HG02938 (cell line): ENCODE results near the gene CELSR2.
"Not testable (repeated sequence)": the region's sequence is repeated elsewhere in the genome, so short reads cannot be mapped to it uniquely, and the experiment has no call there.

ENCODE experiments used
- ATAC-seq: cut with Tn5 transposase; IDR thresholded peaks from one replicate; pipeline ENCODE4 v1.9.1; 2021; ENCODE audit warnings: mild to moderate bottlenecking, moderate library complexity; ENCODE audit not compliant: unreplicated experiment

The CELSR2 gene, protein sequence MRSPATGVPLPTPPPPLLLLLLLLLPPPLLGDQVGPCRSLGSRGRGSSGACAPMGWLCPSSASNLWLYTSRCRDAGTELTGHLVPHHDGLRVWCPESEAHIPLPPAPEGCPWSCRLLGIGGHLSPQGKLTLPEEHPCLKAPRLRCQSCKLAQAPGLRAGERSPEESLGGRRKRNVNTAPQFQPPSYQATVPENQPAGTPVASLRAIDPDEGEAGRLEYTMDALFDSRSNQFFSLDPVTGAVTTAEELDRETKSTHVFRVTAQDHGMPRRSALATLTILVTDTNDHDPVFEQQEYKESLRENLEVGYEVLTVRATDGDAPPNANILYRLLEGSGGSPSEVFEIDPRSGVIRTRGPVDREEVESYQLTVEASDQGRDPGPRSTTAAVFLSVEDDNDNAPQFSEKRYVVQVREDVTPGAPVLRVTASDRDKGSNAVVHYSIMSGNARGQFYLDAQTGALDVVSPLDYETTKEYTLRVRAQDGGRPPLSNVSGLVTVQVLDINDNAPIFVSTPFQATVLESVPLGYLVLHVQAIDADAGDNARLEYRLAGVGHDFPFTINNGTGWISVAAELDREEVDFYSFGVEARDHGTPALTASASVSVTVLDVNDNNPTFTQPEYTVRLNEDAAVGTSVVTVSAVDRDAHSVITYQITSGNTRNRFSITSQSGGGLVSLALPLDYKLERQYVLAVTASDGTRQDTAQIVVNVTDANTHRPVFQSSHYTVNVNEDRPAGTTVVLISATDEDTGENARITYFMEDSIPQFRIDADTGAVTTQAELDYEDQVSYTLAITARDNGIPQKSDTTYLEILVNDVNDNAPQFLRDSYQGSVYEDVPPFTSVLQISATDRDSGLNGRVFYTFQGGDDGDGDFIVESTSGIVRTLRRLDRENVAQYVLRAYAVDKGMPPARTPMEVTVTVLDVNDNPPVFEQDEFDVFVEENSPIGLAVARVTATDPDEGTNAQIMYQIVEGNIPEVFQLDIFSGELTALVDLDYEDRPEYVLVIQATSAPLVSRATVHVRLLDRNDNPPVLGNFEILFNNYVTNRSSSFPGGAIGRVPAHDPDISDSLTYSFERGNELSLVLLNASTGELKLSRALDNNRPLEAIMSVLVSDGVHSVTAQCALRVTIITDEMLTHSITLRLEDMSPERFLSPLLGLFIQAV (N-terminal part only)

GRCh38 chr1:109248797-109249629, at the start of gene CELSR2:
CELSR2 (plus strand) TSS chr1:109249539; CDS start chr1:109250080, 541 bp downstream.
- peak; percentile 75 for ATAC-seq

DNA sequence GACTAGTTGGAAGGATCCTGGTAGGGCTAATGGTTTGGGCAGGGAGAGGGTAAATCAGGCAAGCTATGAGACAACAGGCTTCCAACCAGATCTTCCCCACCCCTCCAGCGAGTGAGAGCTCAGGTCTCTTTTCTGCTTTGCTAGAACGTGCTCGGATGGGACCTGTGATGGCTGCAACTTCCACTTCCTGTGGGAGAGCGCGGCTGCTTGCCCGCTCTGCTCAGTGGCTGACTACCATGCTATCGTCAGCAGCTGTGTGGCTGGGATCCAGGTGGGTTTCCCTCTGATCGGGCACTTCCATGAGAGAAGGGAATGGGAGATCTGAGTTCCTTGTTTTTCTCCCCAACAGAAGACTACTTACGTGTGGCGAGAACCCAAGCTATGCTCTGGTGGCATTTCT, 49.6 kb upstream of the CELSR2 start:
- ATAC-seq: no peak

- ATAC-seq: no peak
Measured at GRCh38 chr1:109201123-109201703, 48.1 kb upstream of the CELSR2 start.

DNA sequence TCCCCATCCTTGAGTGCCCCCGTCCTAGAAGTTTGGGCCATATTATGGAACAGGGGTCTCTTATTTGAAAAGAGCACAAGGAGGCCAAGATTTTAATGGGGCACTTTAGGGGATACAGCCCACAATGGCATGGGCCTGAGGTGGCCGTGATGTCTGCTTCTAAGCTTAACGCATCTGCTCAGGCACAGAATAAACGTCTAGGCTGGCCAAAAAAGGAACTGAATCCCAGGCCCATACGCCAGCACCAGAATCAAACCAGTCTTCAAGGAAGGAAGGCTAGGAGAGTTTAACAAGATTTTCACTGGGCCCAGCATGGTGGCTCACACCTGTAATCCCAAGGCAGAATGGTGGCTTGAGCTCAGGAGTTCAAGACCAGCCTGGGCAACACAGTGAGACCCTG, 44.9 kb upstream of the CELSR2 start:
- no peak for ATAC-seq

DNA sequence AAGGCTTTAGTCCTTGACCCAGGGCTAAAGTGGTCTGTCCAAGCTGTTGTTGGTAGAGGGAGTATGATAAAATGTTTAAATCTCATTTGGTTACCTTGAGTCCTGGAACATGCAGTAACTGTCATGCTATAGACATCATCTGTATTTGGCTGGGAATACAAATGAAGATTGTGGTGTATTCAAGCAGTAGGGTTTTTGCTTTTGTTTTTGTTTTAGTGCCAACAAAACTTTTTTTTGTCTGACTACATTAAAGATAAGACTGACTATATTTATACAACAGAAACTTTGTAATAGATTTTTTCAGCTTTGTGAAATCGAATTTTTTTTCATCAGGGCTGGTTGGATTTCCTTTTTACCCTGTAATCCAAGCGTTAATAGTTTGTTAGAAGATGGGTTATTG, 43.0 kb upstream of the CELSR2 start:
- ATAC-seq: no peak

- ATAC-seq: no peak
Measured at GRCh38 chr1:109207467-109208103, 41.8 kb upstream of the CELSR2 start.

GRCh38 chr1:109208394-109208793, 40.9 kb upstream of the CELSR2 start:
- no peak for ATAC-seq

- ATAC-seq: no peak
Measured at GRCh38 chr1:109208836-109209463, 40.4 kb upstream of the CELSR2 start.

DNA sequence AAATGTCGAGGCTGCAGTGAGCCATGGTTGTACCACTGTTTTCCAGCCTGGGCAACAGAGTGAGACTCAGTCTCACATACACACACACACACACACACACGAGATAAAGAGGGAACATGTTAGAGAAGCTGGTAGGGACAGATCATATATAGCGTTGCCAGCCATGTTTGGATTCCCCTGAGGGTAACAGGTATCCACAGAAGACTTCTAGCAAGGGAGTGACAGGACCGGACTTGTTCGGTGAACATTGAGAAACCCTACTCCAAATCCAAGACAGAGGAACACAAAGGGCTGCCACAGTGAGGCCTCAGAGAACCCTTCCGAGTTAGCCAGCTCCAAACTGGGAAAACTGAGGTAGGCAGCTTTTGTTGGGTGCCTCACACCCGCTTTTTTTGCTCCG, 39.3 kb upstream of the CELSR2 start:
- ATAC-seq: no peak

DNA sequence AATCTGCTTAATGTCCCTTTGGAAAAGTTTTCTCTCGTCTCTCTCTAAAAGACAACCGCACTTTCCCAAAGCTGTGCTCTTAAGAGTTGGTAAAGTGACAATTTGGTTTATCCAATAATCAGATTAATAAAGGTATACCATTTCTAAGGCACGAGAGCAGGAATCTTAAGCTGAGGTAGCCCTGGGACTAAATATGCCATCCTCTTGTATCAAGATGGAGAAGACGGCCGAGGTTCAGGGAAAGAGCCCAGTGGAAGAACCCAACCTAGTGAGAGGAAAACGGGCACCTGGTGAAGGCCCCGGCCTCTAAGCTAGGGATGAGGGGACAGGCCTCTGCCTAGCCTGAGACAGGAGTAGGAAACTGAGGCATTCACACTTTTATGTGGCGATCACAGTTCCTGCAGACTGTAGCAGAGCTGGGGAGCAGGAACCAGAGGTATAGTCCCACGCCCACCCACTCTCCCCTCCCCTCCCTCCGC, 36.0 kb upstream of the CELSR2 start:
- no peak for ATAC-seq

- peak; percentile 74 for ATAC-seq
Measured at GRCh38 chr1:109213824-109214693, 35.3 kb upstream of the CELSR2 start, which contains the start of gene SARS1. SARS1 (plus strand) TSS chr1:109213918; CDS start chr1:109213993, 75 bp downstream.

- no peak for ATAC-seq
Measured at GRCh38 chr1:109214695-109215623, 34.4 kb upstream of the CELSR2 start.

GRCh38 chr1:109216662-109217061, 32.7 kb upstream of the CELSR2 start:
- ATAC-seq: no peak

GRCh38 chr1:109218516-109218915, 30.8 kb upstream of the CELSR2 start:
- no peak for ATAC-seq

DNA sequence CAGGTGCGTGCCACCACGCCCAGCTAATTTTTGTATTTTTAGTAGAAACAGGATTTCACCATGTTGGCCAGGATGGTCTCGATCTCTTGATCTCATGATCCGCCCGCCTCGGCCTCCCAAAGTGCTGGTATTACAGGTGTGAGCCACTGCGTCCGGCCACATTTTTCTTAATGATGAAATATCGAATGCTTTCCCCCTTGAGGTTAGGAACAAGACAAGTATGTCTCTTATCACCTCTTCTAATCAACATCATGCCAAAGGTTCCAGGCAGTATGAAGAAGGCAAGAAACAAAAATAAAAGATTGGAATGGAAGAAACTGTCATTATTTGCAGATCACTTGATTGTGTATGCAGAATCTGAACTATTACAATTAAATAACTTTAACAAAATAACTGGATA, 28.1 kb upstream of the CELSR2 start:
- not testable (repeated sequence) for ATAC-seq

GRCh38 chr1:109225308-109225707, 24.0 kb upstream of the CELSR2 start:
- ATAC-seq: no peak
